Panc1 (cell line): ENCODE data around the gene BPTF.

Experiments used
- POLR2AphosphoS5 ChIP-seq: IDR thresholded peaks from 2 replicates; pipeline ENCODE4 v1.6.1; 2012; ENCODE audit warnings: mild to moderate bottlenecking, low read depth, low read length, moderate library complexity
- TF ChIP-seq, protein P1 (sequence below): fragments of 450-650 bp; IDR thresholded peaks from 2 replicates; pipeline ENCODE4 v1.5.1; 2017; ENCODE audit warnings: mild to moderate bottlenecking

DNA sequence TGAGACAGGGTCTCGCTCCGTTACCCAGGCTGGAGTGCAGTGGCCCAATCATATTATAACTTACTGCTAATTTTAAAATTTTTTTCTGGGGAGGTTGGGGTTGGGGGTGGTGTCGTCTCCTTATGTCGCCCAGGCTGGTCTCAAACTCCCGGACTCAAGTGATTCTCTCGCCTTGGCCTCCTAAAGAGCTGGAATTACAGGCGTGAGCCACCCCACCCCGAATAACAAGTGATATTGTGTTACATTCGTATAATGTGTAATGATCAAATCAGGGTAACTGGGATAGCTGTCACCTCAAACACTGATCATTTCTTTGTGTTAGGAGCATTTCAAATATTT lies 194.0 kb downstream of the BPTF start:
- TF ChIP-seq, protein P1, sequence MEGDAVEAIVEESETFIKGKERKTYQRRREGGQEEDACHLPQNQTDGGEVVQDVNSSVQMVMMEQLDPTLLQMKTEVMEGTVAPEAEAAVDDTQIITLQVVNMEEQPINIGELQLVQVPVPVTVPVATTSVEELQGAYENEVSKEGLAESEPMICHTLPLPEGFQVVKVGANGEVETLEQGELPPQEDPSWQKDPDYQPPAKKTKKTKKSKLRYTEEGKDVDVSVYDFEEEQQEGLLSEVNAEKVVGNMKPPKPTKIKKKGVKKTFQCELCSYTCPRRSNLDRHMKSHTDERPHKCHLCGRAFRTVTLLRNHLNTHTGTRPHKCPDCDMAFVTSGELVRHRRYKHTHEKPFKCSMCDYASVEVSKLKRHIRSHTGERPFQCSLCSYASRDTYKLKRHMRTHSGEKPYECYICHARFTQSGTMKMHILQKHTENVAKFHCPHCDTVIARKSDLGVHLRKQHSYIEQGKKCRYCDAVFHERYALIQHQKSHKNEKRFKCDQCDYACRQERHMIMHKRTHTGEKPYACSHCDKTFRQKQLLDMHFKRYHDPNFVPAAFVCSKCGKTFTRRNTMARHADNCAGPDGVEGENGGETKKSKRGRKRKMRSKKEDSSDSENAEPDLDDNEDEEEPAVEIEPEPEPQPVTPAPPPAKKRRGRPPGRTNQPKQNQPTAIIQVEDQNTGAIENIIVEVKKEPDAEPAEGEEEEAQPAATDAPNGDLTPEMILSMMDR: no peak
- TF ChIP-seq POLR2AphosphoS5: no peak
